HG02852 (cell line): ENCODE data around the gene MIAT.

ENCODE experiments used
- ATAC-seq: cut with Tn5 transposase; IDR thresholded peaks from one replicate; pipeline ENCODE4 v1.9.1; 2021; ENCODE audit warnings: mild to moderate bottlenecking, moderate library complexity; ENCODE audit not compliant: unreplicated experiment

MIAT gene

GRCh38 chr22:26631282-26631681 lies 26.1 kb upstream of the MIAT start:
- ATAC-seq = no peak

- no peak for ATAC-seq
These were observed 24.8 kb upstream of the MIAT start for GRCh38 chr22:26632422-26633155.

GRCh38 chr22:26634189-26634588 lies 23.2 kb upstream of the MIAT start:
- no peak for ATAC-seq

GRCh38 chr22:26635117-26635516 lies 22.3 kb upstream of the MIAT start:
- ATAC-seq = no peak

GRCh38 chr22:26636296-26636695 lies 21.1 kb upstream of the MIAT start:
- ATAC-seq = no peak

GRCh38 chr22:26642465-26643417 lies 14.6 kb upstream of the MIAT start:
- no peak for ATAC-seq

GRCh38 chr22:26643418-26644100 lies 13.8 kb upstream of the MIAT start:
- no peak for ATAC-seq

GRCh38 chr22:26646158-26646557 lies 11.2 kb upstream of the MIAT start:
- ATAC-seq = no peak

- ATAC-seq = no peak
These were observed 9.3 kb upstream of the MIAT start for GRCh38 chr22:26648011-26648497.

GRCh38 chr22:26648528-26649388 lies 8.6 kb upstream of the MIAT start:
- ATAC-seq = no peak

GRCh38 chr22:26650722-26651421 lies 6.5 kb upstream of the MIAT start:
- ATAC-seq = no peak

- no peak for ATAC-seq
These were observed 5.6 kb upstream of the MIAT start for GRCh38 chr22:26651815-26652214.

- ATAC-seq = no peak
These were observed 773 bp downstream of the MIAT start for GRCh38 chr22:26658161-26658560.

GRCh38 chr22:26658671-26659478 lies 1.5 kb downstream of the MIAT start:
- ATAC-seq = peak; percentile 67

- ATAC-seq = no peak
These were observed 3.0 kb downstream of the MIAT start for GRCh38 chr22:26660356-26660755.

- ATAC-seq = no peak
These were observed 3.7 kb downstream of the MIAT start for GRCh38 chr22:26660961-26661578.

- no peak for ATAC-seq
These were observed 4.8 kb downstream of the MIAT start for GRCh38 chr22:26662160-26662559.

- no peak for ATAC-seq
These were observed 6.1 kb downstream of the MIAT start for GRCh38 chr22:26663374-26663923.
